Osteoblast (primary cell): ENCODE results near the gene C19orf47. TPM values are rescaled to one million over a fixed set of nuclear protein-coding genes. Genes with fewer than 3 reads are reported as not detected.

Experiments used
- DNase-seq: peaks from one replicate; pipeline ENCODE4 v3.0.0; 2011; ENCODE audit warnings: low spot score, mixed read lengths; ENCODE audit not compliant: insufficient read length; ENCODE audit errors: missing footprints
- H2AFZ ChIP-seq: 2 replicates; pipeline ENCODE4 v1.6.0; 2011; ENCODE audit warnings: mild to moderate bottlenecking, low read length
- H3K27ac ChIP-seq: 2 replicates; pipeline ENCODE4 v1.5.1; 2011; ENCODE audit warnings: mild to moderate bottlenecking, low read depth, low read length, moderate library complexity
- H3K27me3 ChIP-seq: 2 replicates; pipeline ENCODE4 v1.6.0; 2012; ENCODE audit warnings: mild to moderate bottlenecking, control low read depth, inconsistent platforms, low read length, moderate library complexity; ENCODE audit not compliant: insufficient read depth
- H3K36me3 ChIP-seq: 2 replicates; pipeline ENCODE4 v1.5.1; 2011; ENCODE audit warnings: mild to moderate bottlenecking, low read length, control low read depth, moderate library complexity; ENCODE audit not compliant: insufficient read depth
- H3K4me1 ChIP-seq: 2 replicates; pipeline ENCODE4 v1.5.1; 2011; ENCODE audit warnings: mild to moderate bottlenecking, low read length, control low read depth, moderate library complexity; ENCODE audit not compliant: insufficient read depth
- H3K4me2 ChIP-seq: 2 replicates; pipeline ENCODE4 v1.6.0; 2011; ENCODE audit warnings: mild to moderate bottlenecking, low read length; ENCODE audit not compliant: insufficient read depth
- H3K4me3 ChIP-seq: fragments of 200-600 bp; sonication (generic); 3 replicates; pipeline ENCODE4 v1.5.1; 2012; ENCODE audit warnings: mild to moderate bottlenecking, low read length, inconsistent platforms; ENCODE audit not compliant: insufficient read depth
- H3K79me2 ChIP-seq: 2 replicates; pipeline ENCODE4 v1.6.0; 2012; ENCODE audit warnings: mild to moderate bottlenecking, low read length, control low read depth, inconsistent platforms; ENCODE audit not compliant: insufficient read depth
- H3K9me3 ChIP-seq: 2 replicates; pipeline ENCODE4 v1.5.1; 2011; ENCODE audit warnings: low read depth, low read length, control low read depth
- H4K20me1 ChIP-seq: 2 replicates; pipeline ENCODE4 v1.6.0; 2012; ENCODE audit warnings: mild to moderate bottlenecking, low read length, control low read depth; ENCODE audit not compliant: insufficient read depth
- CTCF ChIP-seq: IDR thresholded peaks from 2 replicates; pipeline ENCODE4 v1.5.1; 2011; ENCODE audit warnings: mild to moderate bottlenecking, low read depth, low read length, moderate library complexity; ENCODE audit errors: extremely low read depth
- total RNA-seq: library from RNA; depleted of rRNA; stranded (reverse); fragments of >200 nt; gene quantifications from 2 replicates; pipeline ENCODE4 v1.2.3, GENCODE V29; 2012

C19orf47 gene
- total RNA-seq, 1 donor = 3.6 TPM

- no peaks in the 10 kb centered on the region for H3K27me3 ChIP-seq
- peaks cover 12% of the 10 kb centered on the region for H3K36me3 ChIP-seq
- peaks cover 38% of the 10 kb centered on the region for H4K20me1 ChIP-seq
- H3K4me2 ChIP-seq = peak overlapping the region; percentile 97
- peak overlapping the region; percentile 77 for H3K27ac ChIP-seq
- peaks cover 42% of the 10 kb centered on the region for H3K4me1 ChIP-seq
- H3K9me3 ChIP-seq = no peaks in the 10 kb centered on the region
- H2AFZ ChIP-seq = peak overlapping the region; percentile 86
- no peak for TF ChIP-seq CTCF
- peaks cover 65% of the 10 kb centered on the region for H3K79me2 ChIP-seq
- DNase-seq = peak; percentile 74
- peak overlapping the region; percentile 87 for H3K4me3 ChIP-seq
Observed at GRCh38 chr19:40283414-40284250, 64.6 kb downstream of the C19orf47 start.

- Histone ChIP-seq H3K4me3 (peak overlapping the region; percentile 13), H3K4me2 (peak overlapping the region; percentile 97), H2AFZ (no peak overlapping the region), H3K4me1 (peaks cover 46% of the 10 kb centered on the region), H3K27me3 (no peaks in the 10 kb centered on the region), H3K36me3 (peaks cover 12% of the 10 kb centered on the region), H3K79me2 (peaks cover 72% of the 10 kb centered on the region), H3K9me3 (no peaks in the 10 kb centered on the region), H4K20me1 (peaks cover 45% of the 10 kb centered on the region), H3K27ac (peak overlapping the region; percentile 77)
- no peak for TF ChIP-seq CTCF
- DNase-seq = no peak
Observed at GRCh38 chr19:40282920-40283319, 65.3 kb downstream of the C19orf47 start.

DNA sequence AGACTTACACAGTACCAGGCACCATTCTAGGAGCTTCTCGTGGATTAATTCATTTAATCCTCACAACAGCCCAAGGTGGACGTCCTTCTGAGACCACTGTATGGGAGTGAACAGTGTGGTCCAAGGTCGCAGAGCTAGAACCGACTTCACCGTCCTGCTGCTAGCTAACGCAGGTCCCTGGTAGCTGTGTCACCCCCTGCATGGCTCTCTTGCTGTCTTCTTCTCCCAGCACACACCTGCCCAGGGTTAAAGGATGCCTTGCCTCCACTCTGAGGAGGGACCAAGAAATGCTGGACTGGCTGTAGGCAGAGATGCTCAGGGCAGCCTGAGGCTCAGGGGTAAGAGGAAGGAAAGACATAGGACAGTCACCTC is 66.0 kb downstream of the C19orf47 start:
- no peaks in the 10 kb centered on the region for H3K9me3 ChIP-seq
- H3K36me3 ChIP-seq = peaks cover 12% of the 10 kb centered on the region
- H3K27me3 ChIP-seq = no peaks in the 10 kb centered on the region
- peak overlapping the region; percentile 77 for H3K27ac ChIP-seq
- peaks cover 79% of the 10 kb centered on the region for H3K79me2 ChIP-seq
- H3K4me3 ChIP-seq = no peak overlapping the region
- H3K4me2 ChIP-seq = no peak overlapping the region
- H4K20me1 ChIP-seq = peaks cover 52% of the 10 kb centered on the region
- no peak for TF ChIP-seq CTCF
- H3K4me1 ChIP-seq = peaks cover 46% of the 10 kb centered on the region
- no peak for DNase-seq
- H2AFZ ChIP-seq = no peak overlapping the region

DNA sequence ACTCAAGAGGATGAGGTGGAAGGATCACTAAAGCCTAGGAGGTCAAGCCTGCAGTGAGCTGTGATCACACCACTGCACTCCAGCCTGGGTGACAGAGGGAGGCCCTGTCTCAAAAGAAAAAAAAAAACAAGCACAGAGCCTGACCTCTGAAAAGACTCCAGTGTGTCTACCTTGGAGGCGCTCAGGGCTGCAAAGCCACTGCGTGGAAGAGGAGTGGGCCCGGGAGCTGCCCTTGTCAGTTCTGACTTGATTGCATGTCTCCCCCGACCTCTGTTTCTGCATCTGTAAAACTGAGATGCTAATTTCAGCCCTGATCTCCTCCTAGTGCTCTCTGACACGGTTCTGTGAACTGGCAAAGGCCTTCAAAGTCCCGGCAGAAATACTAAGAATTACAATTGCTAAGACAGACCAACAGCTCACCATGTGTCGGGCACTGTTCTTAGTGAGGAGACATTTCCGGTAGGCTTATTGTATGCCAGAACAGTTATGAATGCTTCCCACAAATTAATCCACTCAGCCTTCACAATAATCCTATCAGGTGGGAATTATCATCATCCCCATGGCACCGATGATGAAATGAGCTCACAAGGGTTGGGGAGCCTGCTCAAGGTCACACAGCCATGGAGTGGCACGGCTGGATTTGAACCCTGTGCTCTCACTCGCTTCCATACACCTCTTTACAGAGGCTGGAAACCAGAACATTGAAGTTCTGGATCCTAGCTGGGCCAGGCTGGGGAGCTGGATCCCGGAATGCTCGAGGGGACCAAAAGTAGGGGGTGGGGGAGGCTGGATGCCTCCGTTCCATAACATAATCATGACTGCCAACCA is 66.6 kb downstream of the C19orf47 start:
- H3K79me2 ChIP-seq = peaks cover 85% of the 10 kb centered on the region
- no peak overlapping the region for H3K4me3 ChIP-seq
- no peaks in the 10 kb centered on the region for H3K27me3 ChIP-seq
- no peak for TF ChIP-seq CTCF
- peaks cover 12% of the 10 kb centered on the region for H3K36me3 ChIP-seq
- H3K4me2 ChIP-seq = no peak overlapping the region
- H2AFZ ChIP-seq = no peak overlapping the region
- DNase-seq = no peak
- no peak overlapping the region for H3K27ac ChIP-seq
- no peaks in the 10 kb centered on the region for H3K9me3 ChIP-seq
- peaks cover 57% of the 10 kb centered on the region for H4K20me1 ChIP-seq
- peaks cover 46% of the 10 kb centered on the region for H3K4me1 ChIP-seq
